ENCODE data around the gene AGPAT4. TPM values are rescaled to one million over a fixed set of nuclear protein-coding genes. Genes with fewer than 3 reads are reported as not detected.
"Not testable (repeated sequence)": the region's sequence is repeated elsewhere in the genome, so short reads cannot be mapped to it uniquely, and the experiment has no call there.

AGPAT4 gene
- polyA plus RNA-seq, 1 of the 3 experiments (the other 2 are of a cell fraction): 3.9 TPM

DNA sequence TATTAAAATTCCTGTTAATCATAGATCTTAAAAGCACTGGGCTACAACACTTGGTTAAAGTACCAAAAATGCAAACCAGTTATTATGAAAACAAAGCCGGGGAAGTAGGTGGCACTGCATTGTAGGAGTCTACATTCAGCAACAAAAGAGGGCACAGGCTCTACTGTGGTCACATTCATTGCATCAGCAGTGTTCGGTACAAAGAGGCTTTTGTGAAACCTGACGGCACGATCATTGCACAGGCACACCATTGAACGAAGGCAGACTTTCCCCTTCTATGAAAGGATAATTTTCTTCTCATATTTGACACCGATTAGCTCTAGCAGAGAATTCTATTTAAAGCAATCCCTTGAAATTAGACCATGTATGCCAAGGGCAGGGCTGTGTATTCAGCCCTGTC lies 44.6 kb upstream of the AGPAT4 start:
- TF ChIP-seq SIN3A (IDR thresholded peaks at IDR 0.05; ENCODE audit: borderline replicate concordance, low read depth, low read length) (no peak), SMC3 (IDR thresholded peaks at IDR 0.05; ENCODE audit: low read depth, low read length) (no peak)
- TF ChIP-seq, protein P1, sequence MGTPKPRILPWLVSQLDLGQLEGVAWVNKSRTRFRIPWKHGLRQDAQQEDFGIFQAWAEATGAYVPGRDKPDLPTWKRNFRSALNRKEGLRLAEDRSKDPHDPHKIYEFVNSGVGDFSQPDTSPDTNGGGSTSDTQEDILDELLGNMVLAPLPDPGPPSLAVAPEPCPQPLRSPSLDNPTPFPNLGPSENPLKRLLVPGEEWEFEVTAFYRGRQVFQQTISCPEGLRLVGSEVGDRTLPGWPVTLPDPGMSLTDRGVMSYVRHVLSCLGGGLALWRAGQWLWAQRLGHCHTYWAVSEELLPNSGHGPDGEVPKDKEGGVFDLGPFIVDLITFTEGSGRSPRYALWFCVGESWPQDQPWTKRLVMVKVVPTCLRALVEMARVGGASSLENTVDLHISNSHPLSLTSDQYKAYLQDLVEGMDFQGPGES (IDR thresholded peaks at IDR 0.05; ENCODE audit: low read depth, low read length): no peak
- ChIA-PET POLR2A (no interaction called here), CTCF (no interaction called here)
- WGBS (ENCODE audit: low lambda C conversion rate): 48% methylated on average over 6 of the region's 6 CpGs
- Histone ChIP-seq H3K9me2 (no peaks in the 10 kb centered on the region), H3K27ac (ENCODE audit: low read depth in 2 of 2, low read length in 1 of 2) (no peak overlapping the region), H3K4me2 (no peak overlapping the region), H3K4me1 (ENCODE audit: control insufficient read depth in 1 of 2, insufficient read depth in 2 of 2, low read depth in 1 of 2, low read length in 1 of 2) (no peaks in the 10 kb centered on the region), H4K20me1 (ENCODE audit: insufficient read depth) (no peaks in the 10 kb centered on the region), H3K9me3 (no peaks in the 10 kb centered on the region), H3K79me2 (ENCODE audit: insufficient read depth) (no peaks in the 10 kb centered on the region), H3K4me3 (ENCODE audit: low read depth in 2 of 2, low read length in 1 of 2) (no peak overlapping the region), H3K36me3 (replicated peaks in 1 of 2; ENCODE audit: control insufficient read depth in 1 of 2, insufficient read depth in 2 of 2, low read length in 1 of 2) (no peaks in the 10 kb centered on the region), H3K27me3 (ENCODE audit: insufficient read depth) (no peaks in the 10 kb centered on the region), H3K9ac (no peak overlapping the region), H2AFZ (ENCODE audit: low read depth) (no peak overlapping the region), H3F3A (replicated peaks; ENCODE audit: insufficient read depth) (no peaks in the 10 kb centered on the region)
- DNase-seq: no peak

DNA sequence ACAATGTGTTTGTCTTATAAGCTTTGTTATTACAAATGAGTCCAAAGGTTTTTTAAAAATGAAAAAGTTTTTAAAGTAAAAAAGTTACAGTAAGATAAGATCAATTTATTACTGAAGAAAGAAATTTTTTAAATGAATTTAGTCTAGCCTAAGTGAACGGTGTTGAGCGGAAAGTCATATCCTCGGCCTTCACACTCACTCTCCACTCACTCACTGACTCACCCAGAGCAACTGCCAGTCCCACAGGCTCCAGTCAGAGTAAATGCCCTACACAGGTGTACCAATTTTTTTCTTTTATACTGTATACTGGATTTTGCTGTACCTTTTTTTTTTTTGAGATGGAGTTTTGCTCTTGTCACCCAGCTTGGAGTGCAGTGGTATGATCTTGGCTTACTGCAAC lies 42.7 kb upstream of the AGPAT4 start:
- Histone ChIP-seq H3K9me3 (no peaks in the 10 kb centered on the region), H3K4me1 (ENCODE audit: control insufficient read depth in 1 of 2, insufficient read depth in 2 of 2, low read depth in 1 of 2, low read length in 1 of 2) (no peaks in the 10 kb centered on the region), H3K4me2 (no peak overlapping the region), H3K9me2 (no peaks in the 10 kb centered on the region), H3K27ac (ENCODE audit: low read depth in 2 of 2, low read length in 1 of 2) (no peak overlapping the region), H3K79me2 (ENCODE audit: insufficient read depth) (no peaks in the 10 kb centered on the region), H3K36me3 (replicated peaks in 1 of 2; ENCODE audit: control insufficient read depth in 1 of 2, insufficient read depth in 2 of 2, low read length in 1 of 2) (no peaks in the 10 kb centered on the region), H3K27me3 (ENCODE audit: insufficient read depth) (no peaks in the 10 kb centered on the region), H3F3A (replicated peaks; ENCODE audit: insufficient read depth) (no peaks in the 10 kb centered on the region), H3K9ac (no peak overlapping the region), H4K20me1 (ENCODE audit: insufficient read depth) (no peaks in the 10 kb centered on the region), H3K4me3 (ENCODE audit: low read depth in 2 of 2, low read length in 1 of 2) (no peak overlapping the region), H2AFZ (ENCODE audit: low read depth) (no peak overlapping the region)
- WGBS (ENCODE audit: low lambda C conversion rate): 69% methylated on average over 3 of the region's 3 CpGs
- ChIA-PET CTCF (no interaction called here), POLR2A (no interaction called here)
- DNase-seq: no peak
- TF ChIP-seq FOXM1 (IDR thresholded peaks at IDR 0.05; ENCODE audit: low read depth) (no peak), CHD2 (IDR thresholded peaks at IDR 0.05; ENCODE audit: low read length, partially characterized antibody) (no peak), NRF1 (IDR thresholded peaks at IDR 0.05; ENCODE audit: low read depth, low read length) (no peak)
- TF ChIP-seq, protein P2, sequence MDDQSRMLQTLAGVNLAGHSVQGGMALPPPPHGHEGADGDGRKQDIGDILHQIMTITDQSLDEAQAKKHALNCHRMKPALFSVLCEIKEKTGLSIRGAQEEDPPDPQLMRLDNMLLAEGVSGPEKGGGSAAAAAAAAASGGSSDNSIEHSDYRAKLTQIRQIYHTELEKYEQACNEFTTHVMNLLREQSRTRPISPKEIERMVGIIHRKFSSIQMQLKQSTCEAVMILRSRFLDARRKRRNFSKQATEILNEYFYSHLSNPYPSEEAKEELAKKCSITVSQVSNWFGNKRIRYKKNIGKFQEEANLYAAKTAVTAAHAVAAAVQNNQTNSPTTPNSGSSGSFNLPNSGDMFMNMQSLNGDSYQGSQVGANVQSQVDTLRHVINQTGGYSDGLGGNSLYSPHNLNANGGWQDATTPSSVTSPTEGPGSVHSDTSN (IDR thresholded peaks at IDR 0.05): no peak

- H3F3A ChIP-seq (replicated peaks; ENCODE audit: insufficient read depth); CTCF ChIA-PET; H3K9me3 ChIP-seq; H3K4me2 ChIP-seq; H3K4me1 ChIP-seq (ENCODE audit: control insufficient read depth in 1 of 2, insufficient read depth in 2 of 2, low read depth in 1 of 2, low read length in 1 of 2); H3K4me3 ChIP-seq (ENCODE audit: low read depth in 2 of 2, low read length in 1 of 2); DNase-seq; H3K9ac ChIP-seq; H4K20me1 ChIP-seq (ENCODE audit: insufficient read depth); H3K79me2 ChIP-seq (ENCODE audit: insufficient read depth); H3K36me3 ChIP-seq (replicated peaks in 1 of 2; ENCODE audit: control insufficient read depth in 1 of 2, insufficient read depth in 2 of 2, low read length in 1 of 2); POLR2A ChIA-PET; H2AFZ ChIP-seq (ENCODE audit: low read depth); H3K27me3 ChIP-seq (ENCODE audit: insufficient read depth); H3K9me2 ChIP-seq; H3K27ac ChIP-seq (ENCODE audit: low read depth in 2 of 2, low read length in 1 of 2): not testable (repeated sequence)
- 70% methylated on average over 15 of the region's 15 CpGs for WGBS (ENCODE audit: low lambda C conversion rate)
Observed at GRCh38 chr6:161315246-161315917, 41.5 kb upstream of the AGPAT4 start.

DNA sequence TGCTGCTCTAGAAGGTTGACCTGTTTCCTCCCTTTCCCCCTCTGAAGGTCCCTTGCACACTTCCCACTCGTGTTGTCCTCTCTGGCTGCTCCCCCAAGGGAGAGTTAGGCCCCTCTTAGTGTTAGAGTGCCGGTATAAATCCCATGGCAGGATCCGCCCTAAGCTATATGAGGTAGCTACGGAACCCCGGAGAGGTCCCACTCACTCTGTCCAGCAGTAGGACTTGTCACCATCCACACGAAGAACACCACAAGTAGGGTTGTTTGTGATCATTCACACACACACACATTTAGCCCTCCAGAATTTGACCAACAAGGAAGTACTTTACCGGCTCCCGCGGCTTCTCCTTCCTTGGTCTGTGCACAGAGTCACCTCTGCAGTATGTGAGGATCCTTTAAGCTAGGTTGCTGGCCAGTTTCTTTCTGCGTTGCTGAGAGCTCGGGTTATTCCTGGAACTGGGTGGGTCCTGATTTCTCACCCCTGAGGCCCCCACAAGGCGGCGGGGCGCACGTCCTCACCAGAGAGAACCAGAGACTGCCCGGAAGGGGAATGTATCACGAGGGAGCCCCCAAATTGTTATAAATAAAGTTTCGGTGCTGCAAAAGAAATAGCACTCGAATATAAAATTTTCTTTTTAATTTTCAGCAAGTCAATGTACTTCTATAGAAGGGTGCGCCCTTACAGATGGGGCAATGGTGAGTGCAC lies 40.8 kb upstream of the AGPAT4 start:
- WGBS (ENCODE audit: low lambda C conversion rate): 66% methylated on average over 20 of the region's 20 CpGs
- H3K9me2 ChIP-seq; H3K36me3 ChIP-seq (replicated peaks in 1 of 2; ENCODE audit: control insufficient read depth in 1 of 2, insufficient read depth in 2 of 2, low read length in 1 of 2); H4K20me1 ChIP-seq (ENCODE audit: insufficient read depth); H3K27me3 ChIP-seq (ENCODE audit: insufficient read depth); H3K4me1 ChIP-seq (ENCODE audit: control insufficient read depth in 1 of 2, insufficient read depth in 2 of 2, low read depth in 1 of 2, low read length in 1 of 2); POLR2A ChIA-PET; H3K9ac ChIP-seq; H3K4me3 ChIP-seq (ENCODE audit: low read depth in 2 of 2, low read length in 1 of 2); H3K9me3 ChIP-seq; H3K79me2 ChIP-seq (ENCODE audit: insufficient read depth); H3K4me2 ChIP-seq; H3F3A ChIP-seq (replicated peaks; ENCODE audit: insufficient read depth); H2AFZ ChIP-seq (ENCODE audit: low read depth); CTCF ChIA-PET; H3K27ac ChIP-seq (ENCODE audit: low read depth in 2 of 2, low read length in 1 of 2); DNase-seq: not testable (repeated sequence)
